ENCODE measurements around the gene SWSAP1. TPM values are rescaled to one million over a fixed set of nuclear protein-coding genes. Genes with fewer than 3 reads are reported as not detected.

Gene SWSAP1
- total and polyA plus RNA-seq, 2 of the 8 experiments (the other 6 are each of a cell fraction or from before 2014, with no cell fraction given) = 3.1 to 5.2 TPM

GRCh38 chr19:11380653-11381537, 6.4 kb downstream of the SWSAP1 start (continued):
- TF ChIP-seq CHD7 (IDR thresholded peaks at IDR 0.05; ENCODE audit: insufficient replicate concordance, low read length) = no peak
- no peak for TF ChIP-seq SRF (IDR thresholded peaks at IDR 0.05; ENCODE audit: low read depth, low read length)
- TF ChIP-seq ASH2L (IDR thresholded peaks at IDR 0.05; ENCODE audit: low read length) = peak; percentile 39
- TF ChIP-seq YY1 (IDR thresholded peaks at IDR 0.05; ENCODE audit: low read depth, low read length) = no peak
- no peak for TF ChIP-seq SUZ12 (IDR thresholded peaks at IDR 0.05; ENCODE audit: low read length)
- no peak for TF ChIP-seq BACH1 (IDR thresholded peaks at IDR 0.05; ENCODE audit: low read length)
- TF ChIP-seq POLR2AphosphoS5 (IDR thresholded peaks at IDR 0.05; ENCODE audit: low read depth, low read length) = peak; percentile 84
- TF ChIP-seq CEBPB (IDR thresholded peaks at IDR 0.05; ENCODE audit: low read depth, low read length) = 0 out of 2 replicates have a peak, but pooled peaks have one; percentile 20
- 0 out of 2 replicates have a peak, but pooled peaks have one; percentile 40 for TF ChIP-seq ATF2 (IDR thresholded peaks at IDR 0.05; ENCODE audit: low read length)
